H9 (cell line): ENCODE measurements around the gene CCDC141. TPM values are rescaled to one million over a fixed set of nuclear protein-coding genes. Genes with fewer than 3 reads are reported as not detected.

Source experiments
- DNase-seq: peaks from one replicate; pipeline ENCODE4 v3.0.0-alpha.2; 2017
- H2AFZ ChIP-seq: one replicate; pipeline ENCODE4 v1.6.1; 2013; ENCODE audit warnings: mild to moderate bottlenecking, low read length, control low read depth, moderate library complexity
- H2AK5ac ChIP-seq: 2 replicates; pipeline ENCODE4 v1.6.1; 2013; ENCODE audit warnings: low read length, control low read depth, mixed read lengths; ENCODE audit not compliant: insufficient read length
- H2BK120ac ChIP-seq: one replicate; pipeline ENCODE4 v1.6.1; 2013; ENCODE audit warnings: low read depth, mild to moderate bottlenecking, low read length, control low read depth, inconsistent platforms; ENCODE audit not compliant: poor library complexity, severe bottlenecking
- H2BK12ac ChIP-seq: 2 replicates; pipeline ENCODE4 v1.6.1; 2013; ENCODE audit warnings: low read length, control low read depth, mixed read lengths, low read depth; ENCODE audit not compliant: insufficient read length
- H2BK15ac ChIP-seq: 2 replicates; pipeline ENCODE4 v1.6.1; 2013; ENCODE audit warnings: low read depth, low read length, control low read depth
- H2BK20ac ChIP-seq: one replicate; pipeline ENCODE4 v1.6.1; 2013; ENCODE audit warnings: low read depth, mild to moderate bottlenecking, low read length, control low read depth, inconsistent platforms; ENCODE audit not compliant: poor library complexity, severe bottlenecking
- H2BK5ac ChIP-seq: 2 replicates; pipeline ENCODE4 v1.6.1; 2013; ENCODE audit warnings: low read length, control low read depth, mixed read lengths; ENCODE audit not compliant: insufficient read length
- H3K14ac ChIP-seq: 2 replicates; pipeline ENCODE4 v1.6.1; 2013; ENCODE audit warnings: low read length, control low read depth; ENCODE audit not compliant: insufficient read depth
- H3K18ac ChIP-seq: 2 replicates; pipeline ENCODE4 v1.6.1; 2013; ENCODE audit warnings: low read depth, mild to moderate bottlenecking, mixed read lengths, low read length, control low read depth; ENCODE audit not compliant: insufficient read length
- H3K23ac ChIP-seq: 2 replicates; pipeline ENCODE4 v1.6.1; 2013; ENCODE audit warnings: low read length, control low read depth, mixed read lengths, low read depth; ENCODE audit not compliant: insufficient read length
- H3K23me2 ChIP-seq: 2 replicates; pipeline ENCODE4 v1.6.1; 2013; ENCODE audit warnings: low read depth, mild to moderate bottlenecking, mixed read lengths, low read length, control low read depth; ENCODE audit not compliant: insufficient read length, poor library complexity, severe bottlenecking
- H3K27ac ChIP-seq: 2 replicates; pipeline ENCODE4 v1.5.1; 2013; ENCODE audit warnings: low read length, control low read depth, mixed read lengths, low read depth; ENCODE audit not compliant: insufficient read length
- H3K27me3 ChIP-seq: 2 replicates; pipeline ENCODE4 v1.6.1; 2013; ENCODE audit warnings: low read length, control low read depth, inconsistent platforms; ENCODE audit not compliant: insufficient read depth
- H3K4ac ChIP-seq: 2 replicates; pipeline ENCODE4 v1.6.1; 2013; ENCODE audit warnings: low read depth, mild to moderate bottlenecking, control low read depth, inconsistent platforms, low read length, moderate library complexity
- H3K4me1 ChIP-seq: 2 replicates; pipeline ENCODE4 v1.6.1; 2013; ENCODE audit warnings: low read length, control low read depth, inconsistent platforms; ENCODE audit not compliant: insufficient read depth
- H3K4me2 ChIP-seq: 2 replicates; pipeline ENCODE4 v1.6.1; 2013; ENCODE audit warnings: low read length, control low read depth, mixed read lengths; ENCODE audit not compliant: insufficient read length, insufficient read depth
- H3K56ac ChIP-seq: 2 replicates; pipeline ENCODE4 v1.6.1; 2013; ENCODE audit warnings: low read depth, mild to moderate bottlenecking, mixed read lengths, low read length, control low read depth; ENCODE audit not compliant: insufficient read length
- H3K79me1 ChIP-seq: 2 replicates; pipeline ENCODE4 v1.6.1; 2013; ENCODE audit warnings: low read depth, mild to moderate bottlenecking, moderate library complexity, low read length, control low read depth, inconsistent platforms; ENCODE audit not compliant: insufficient read depth, poor library complexity, severe bottlenecking
- H3K79me2 ChIP-seq: 2 replicates; pipeline ENCODE4 v1.6.1; 2013; ENCODE audit warnings: low read length, control low read depth, inconsistent platforms; ENCODE audit not compliant: insufficient read depth
- H3K9ac ChIP-seq: 2 replicates; pipeline ENCODE4 v1.6.1; 2013; ENCODE audit warnings: low read length, control low read depth, mixed read lengths; ENCODE audit not compliant: insufficient read length; ENCODE audit errors: extremely low read depth
- H3K9me3 ChIP-seq: one replicate; pipeline ENCODE4 v1.6.1; 2013; ENCODE audit warnings: low read depth, low read length, inconsistent platforms; ENCODE audit not compliant: control insufficient read depth
- H3T11ph ChIP-seq: one replicate; pipeline ENCODE4 v1.6.1; 2013; ENCODE audit warnings: mild to moderate bottlenecking, low read length, control low read depth, inconsistent platforms
- H4K20me1 ChIP-seq: one replicate; pipeline ENCODE4 v1.6.1; 2013; ENCODE audit not compliant: control insufficient read depth, insufficient read length, insufficient read depth
- H4K5ac ChIP-seq: 2 replicates; pipeline ENCODE4 v1.6.1; 2013; ENCODE audit warnings: low read depth, mild to moderate bottlenecking, mixed read lengths, low read length, control low read depth; ENCODE audit not compliant: insufficient read length
- H4K8ac ChIP-seq: replicated peaks from 2 replicates; pipeline ENCODE4 v1.6.1; 2013; ENCODE audit warnings: low read length, control low read depth, mixed read lengths, low read depth; ENCODE audit not compliant: insufficient read length
- H4K91ac ChIP-seq: 2 replicates; pipeline ENCODE4 v1.6.1; 2013; ENCODE audit warnings: low read depth, mild to moderate bottlenecking, moderate library complexity, mixed read lengths, low read length, control low read depth; ENCODE audit not compliant: insufficient read length
- H3K27ac Mint-ChIP-seq, 3 experiments: 2 replicates in 2 of 3; 3 replicates in 1 of 3; pipeline ENCODE4 v1.8.0; 2020 to 2021; ENCODE audit warnings: mixed read lengths in 3 of 3, mild to moderate bottlenecking in 1 of 3, moderate library complexity in 1 of 3
- H3K27me3 Mint-ChIP-seq: 2 replicates; pipeline ENCODE4 v1.8.0; 2021; ENCODE audit warnings: low read depth, mild to moderate bottlenecking, moderate library complexity, mixed read lengths
- H3K36me3 Mint-ChIP-seq, 3 experiments: 2 replicates in 2 of 3; 3 replicates in 1 of 3; pipeline ENCODE4 v1.8.0; 2020 to 2021; ENCODE audit warnings: low read depth in 3 of 3, mixed read lengths in 3 of 3; ENCODE audit not compliant: insufficient read depth in 1 of 3
- H3K4me1 Mint-ChIP-seq, 2 experiments: 2 replicates each; pipeline ENCODE4 v1.8.0; 2020; ENCODE audit warnings: mixed read lengths in 2 of 2
- H3K4me3 Mint-ChIP-seq, 2 experiments: 2 replicates in 1 of 2; 3 replicates in 1 of 2; pipeline ENCODE4 v1.8.0; 2020 to 2021; ENCODE audit warnings: mild to moderate bottlenecking in 2 of 2, mixed read lengths in 2 of 2, moderate library complexity in 1 of 2
- H3K9me3 Mint-ChIP-seq, 2 experiments: 2 replicates in 1 of 2; 3 replicates in 1 of 2; pipeline ENCODE4 v1.8.0; 2020; ENCODE audit warnings: mild to moderate bottlenecking in 2 of 2, mixed read lengths in 2 of 2, moderate library complexity in 1 of 2
- WGBS: extraction: QIAGEN DNeasy Blood & Tissue Kit; methylation state at CpG from one replicate; pipeline ENCODE4 v1.1.7; 2013; ENCODE audit warnings: missing lambda C conversion rate, low lambda C conversion rate, mixed read lengths; ENCODE audit not compliant: insufficient read length; ENCODE audit errors: extremely low coverage; 5-methylcytosine and 5-hydroxymethylcytosine counted together
- total RNA-seq: library from RNA; stranded (reverse); gene quantifications from 2 replicates; pipeline ENCODE4 v1.2.1, GENCODE V29; 2021
- TF ChIP-seq, protein P1 (sequence below): fragments of 200-600 bp; sonication (generic); conservative IDR thresholded peaks from 3 replicates; pipeline ENCODE4 v1.8.0; 2021; ENCODE audit warnings: antibody characterized with exemption, mild to moderate bottlenecking

Gene CCDC141
- total RNA-seq, 1 experiment from 2014 or later = 1.0 TPM

DNA sequence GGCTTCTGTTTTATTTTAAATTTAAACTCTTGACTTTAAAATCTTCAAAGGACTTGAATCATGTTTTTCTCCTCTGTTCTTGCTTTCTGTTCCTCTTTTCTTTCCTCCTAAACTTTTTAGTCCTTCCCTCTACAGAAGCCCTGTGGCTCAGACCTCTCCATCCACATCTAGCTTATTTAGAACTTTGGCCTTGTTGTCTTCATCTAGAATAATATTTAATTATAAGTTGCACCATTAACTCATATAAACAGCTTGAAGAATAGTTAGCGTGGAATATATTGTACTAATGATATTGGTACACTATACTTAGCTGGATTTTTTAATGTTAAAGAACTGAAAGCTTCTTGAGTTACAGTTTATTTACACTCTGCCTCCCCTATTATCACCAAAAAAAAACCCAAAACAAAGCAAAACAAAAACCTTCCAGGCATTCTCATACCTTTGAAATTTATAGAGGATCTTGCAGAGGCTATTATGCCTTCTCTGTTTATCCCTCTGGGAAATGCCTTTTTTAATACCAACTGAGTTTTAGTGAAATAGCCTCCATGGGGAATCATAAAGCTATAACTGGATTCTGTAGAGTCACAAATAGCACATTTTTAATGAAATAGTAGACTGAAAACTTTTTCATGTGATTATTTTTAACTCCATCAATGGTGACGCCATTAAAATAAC lies 9.2 kb upstream of the CCDC141 start:
- H3T11ph ChIP-seq = no peak overlapping the region
- Mint-ChIP-seq H3K36me3 (peaks cover 0 to 14% (median 0%) of the 10 kb centered on the region in 3 experiments; a peak in 4 of 7 replicates), H3K27me3 (no peaks in the 10 kb centered on the region; the same call in none of the 2 replicates), H3K4me3 (no peak overlapping the region), H3K9me3 (peaks cover 0 to 4% of the 10 kb centered on the region in 2 experiments; a peak in 2 of 5 replicates), H3K27ac (peak overlapping the region in 1 of 3 experiments; percentile 93; a peak in 3 of 7 replicates), H3K4me1 (peaks cover 22 to 36% of the 10 kb centered on the region in 2 experiments)
- no peak overlapping the region for H4K5ac ChIP-seq
- H3K27ac ChIP-seq = no peak overlapping the region
- no peak overlapping the region for H2BK5ac ChIP-seq
- no peak overlapping the region for H2BK12ac ChIP-seq
- no peaks in the 10 kb centered on the region for H3K27me3 ChIP-seq
- no peaks in the 10 kb centered on the region for H3K23me2 ChIP-seq
- H3K14ac ChIP-seq = no peak overlapping the region
- H4K20me1 ChIP-seq = no peaks in the 10 kb centered on the region
- H3K23ac ChIP-seq = no peak overlapping the region
- H3K9me3 ChIP-seq = no peaks in the 10 kb centered on the region
- H3K4me2 ChIP-seq = no peak overlapping the region
- peaks cover 7% of the 10 kb centered on the region; the same call in 1 of the 2 replicates for H3K4me1 ChIP-seq
- H3K56ac ChIP-seq = no peak overlapping the region
- H3K9ac ChIP-seq = no peak overlapping the region
- no peak overlapping the region for H2AK5ac ChIP-seq
- no peak overlapping the region for H2BK20ac ChIP-seq
- no peak overlapping the region for H4K8ac ChIP-seq
- no peaks in the 10 kb centered on the region for H3K79me2 ChIP-seq
- H3K79me1 ChIP-seq = no peaks in the 10 kb centered on the region
- no peak overlapping the region for H3K18ac ChIP-seq
- H3K4ac ChIP-seq = no peak overlapping the region
- no peak overlapping the region for H2AFZ ChIP-seq
- DNase-seq = no peak
- no peak overlapping the region for H2BK120ac ChIP-seq
- H2BK15ac ChIP-seq = no peak overlapping the region
- H4K91ac ChIP-seq = no peak overlapping the region
- TF ChIP-seq, protein P1, sequence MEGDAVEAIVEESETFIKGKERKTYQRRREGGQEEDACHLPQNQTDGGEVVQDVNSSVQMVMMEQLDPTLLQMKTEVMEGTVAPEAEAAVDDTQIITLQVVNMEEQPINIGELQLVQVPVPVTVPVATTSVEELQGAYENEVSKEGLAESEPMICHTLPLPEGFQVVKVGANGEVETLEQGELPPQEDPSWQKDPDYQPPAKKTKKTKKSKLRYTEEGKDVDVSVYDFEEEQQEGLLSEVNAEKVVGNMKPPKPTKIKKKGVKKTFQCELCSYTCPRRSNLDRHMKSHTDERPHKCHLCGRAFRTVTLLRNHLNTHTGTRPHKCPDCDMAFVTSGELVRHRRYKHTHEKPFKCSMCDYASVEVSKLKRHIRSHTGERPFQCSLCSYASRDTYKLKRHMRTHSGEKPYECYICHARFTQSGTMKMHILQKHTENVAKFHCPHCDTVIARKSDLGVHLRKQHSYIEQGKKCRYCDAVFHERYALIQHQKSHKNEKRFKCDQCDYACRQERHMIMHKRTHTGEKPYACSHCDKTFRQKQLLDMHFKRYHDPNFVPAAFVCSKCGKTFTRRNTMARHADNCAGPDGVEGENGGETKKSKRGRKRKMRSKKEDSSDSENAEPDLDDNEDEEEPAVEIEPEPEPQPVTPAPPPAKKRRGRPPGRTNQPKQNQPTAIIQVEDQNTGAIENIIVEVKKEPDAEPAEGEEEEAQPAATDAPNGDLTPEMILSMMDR = no peak
- WGBS = no CpG with 5 or more reads among the region's 2 CpGs
